ENCODE data around the gene LHPP. TPM values are rescaled to one million over a fixed set of nuclear protein-coding genes. Genes with fewer than 3 reads are reported as not detected.

Gene LHPP
- total and polyA plus RNA-seq, 8 donors = 8.5 to 48.7 (median 17.0) TPM

GRCh38 chr10:124451276-124451675 lies 10.3 kb upstream of the LHPP start:
- 15 to 31% (median 23%) methylated on average over 6 of the region's 6 CpGs for WGBS, 5 donors
- no peak overlapping the region for H3K27ac ChIP-seq
- peaks cover 33 to 41% (median 37%) of the 10 kb centered on the region in 4 donors for H3K4me1 ChIP-seq
- no peaks in the 10 kb centered on the region for H3K36me3 ChIP-seq
- no peaks in the 10 kb centered on the region for H3K9me3 ChIP-seq
- intact Hi-C loops (cut with DNase I; ENCODE audit: low total_unique reads) = no loop called here
- no peak for DNase-seq
- H3K27me3 ChIP-seq = peaks cover 28 to 100% (median 76%) of the 10 kb centered on the region in 3 donors
- no peak overlapping the region for H3K4me3 ChIP-seq
- TF ChIP-seq, protein P1, sequence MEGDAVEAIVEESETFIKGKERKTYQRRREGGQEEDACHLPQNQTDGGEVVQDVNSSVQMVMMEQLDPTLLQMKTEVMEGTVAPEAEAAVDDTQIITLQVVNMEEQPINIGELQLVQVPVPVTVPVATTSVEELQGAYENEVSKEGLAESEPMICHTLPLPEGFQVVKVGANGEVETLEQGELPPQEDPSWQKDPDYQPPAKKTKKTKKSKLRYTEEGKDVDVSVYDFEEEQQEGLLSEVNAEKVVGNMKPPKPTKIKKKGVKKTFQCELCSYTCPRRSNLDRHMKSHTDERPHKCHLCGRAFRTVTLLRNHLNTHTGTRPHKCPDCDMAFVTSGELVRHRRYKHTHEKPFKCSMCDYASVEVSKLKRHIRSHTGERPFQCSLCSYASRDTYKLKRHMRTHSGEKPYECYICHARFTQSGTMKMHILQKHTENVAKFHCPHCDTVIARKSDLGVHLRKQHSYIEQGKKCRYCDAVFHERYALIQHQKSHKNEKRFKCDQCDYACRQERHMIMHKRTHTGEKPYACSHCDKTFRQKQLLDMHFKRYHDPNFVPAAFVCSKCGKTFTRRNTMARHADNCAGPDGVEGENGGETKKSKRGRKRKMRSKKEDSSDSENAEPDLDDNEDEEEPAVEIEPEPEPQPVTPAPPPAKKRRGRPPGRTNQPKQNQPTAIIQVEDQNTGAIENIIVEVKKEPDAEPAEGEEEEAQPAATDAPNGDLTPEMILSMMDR (IDR thresholded peaks at IDR 0.05) = no peak
- TF ChIP-seq POLR2A (IDR thresholded peaks at IDR 0.05) (no peak), EP300 (IDR thresholded peaks at IDR 0.05) (no peak), POLR2AphosphoS5 (IDR thresholded peaks at IDR 0.05) (no peak)

DNA sequence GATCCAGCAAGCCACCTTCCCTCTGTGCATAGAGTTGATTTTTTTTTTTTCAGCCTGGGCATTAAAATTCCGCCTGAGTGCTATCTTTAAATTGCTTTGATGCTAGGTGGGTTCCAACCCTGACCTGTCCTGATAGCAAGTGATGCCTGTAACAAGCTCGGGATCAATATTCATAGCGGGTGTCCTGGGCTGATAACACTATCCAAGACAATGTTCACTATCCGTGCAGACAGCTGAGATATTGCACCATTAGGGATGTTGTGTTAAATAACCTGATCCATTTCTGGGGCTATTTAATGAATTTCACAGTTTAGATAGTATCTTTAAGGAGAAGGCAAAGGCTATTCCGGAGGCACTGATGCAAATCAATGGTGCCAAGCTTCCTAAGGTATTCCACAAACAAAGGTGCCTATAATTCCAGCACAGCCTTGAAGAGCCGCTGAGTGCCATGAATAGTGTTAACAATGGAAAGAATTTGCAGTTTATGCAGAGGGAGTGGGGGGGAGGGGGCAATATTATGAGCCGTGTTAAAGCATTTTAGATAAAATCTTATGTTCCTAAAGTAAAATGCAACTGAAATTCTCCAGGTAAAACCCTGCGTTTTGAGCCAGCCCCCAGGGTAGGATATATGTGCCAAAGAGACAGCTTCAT lies 7.5 kb upstream of the LHPP start:
- H3K4me3 ChIP-seq = no peak overlapping the region
- WGBS, 5 donors = 11 to 21% (median 15%) methylated on average over 8 of the region's 8 CpGs
- peaks cover 11 to 19% (median 14%) of the 10 kb centered on the region in 4 donors for H3K4me1 ChIP-seq
- no peak overlapping the region for H3K27ac ChIP-seq
- no peaks in the 10 kb centered on the region for H3K36me3 ChIP-seq
- intact Hi-C loops (cut with DNase I; ENCODE audit: low total_unique reads) = no loop called here
- H3K9me3 ChIP-seq = no peaks in the 10 kb centered on the region
- peaks cover 7 to 79% (median 48%) of the 10 kb centered on the region in 3 donors for H3K27me3 ChIP-seq
- no peak for DNase-seq
- TF ChIP-seq POLR2A (IDR thresholded peaks at IDR 0.05) = no peak
- no peak for TF ChIP-seq EP300 (IDR thresholded peaks at IDR 0.05)
- TF ChIP-seq, protein P1 (IDR thresholded peaks at IDR 0.05) = no peak
- TF ChIP-seq POLR2AphosphoS5 (IDR thresholded peaks at IDR 0.05) = no peak

DNA sequence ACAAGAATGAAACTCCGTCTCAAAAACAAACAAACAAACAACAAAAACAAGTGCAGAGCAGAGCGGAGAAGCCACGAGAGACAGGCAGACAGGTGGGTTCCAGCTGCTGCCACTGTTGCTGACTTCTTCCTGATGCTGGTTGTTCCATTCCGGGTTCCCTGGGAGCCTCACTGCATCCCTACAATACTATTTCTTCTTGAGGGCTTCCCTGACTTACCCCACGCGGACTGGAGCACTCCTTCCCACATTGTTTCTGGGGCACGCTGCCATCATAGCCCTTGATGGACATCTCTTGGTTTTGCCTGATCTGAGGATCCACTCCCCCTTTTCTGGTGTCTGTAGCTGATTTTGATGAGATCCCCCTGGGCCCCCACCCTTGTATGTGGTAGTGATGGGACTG lies 6.2 kb upstream of the LHPP start:
- Histone ChIP-seq H3K4me3 (no peak overlapping the region), H3K9me3 (no peaks in the 10 kb centered on the region), H3K36me3 (no peaks in the 10 kb centered on the region), H3K27ac (no peak overlapping the region), H3K4me1 (peaks cover 0 to 5% (median 1%) of the 10 kb centered on the region in 4 donors), H3K27me3 (peaks cover 0 to 65% (median 35%) of the 10 kb centered on the region in 3 donors)
- TF ChIP-seq, protein P1 (IDR thresholded peaks at IDR 0.05) = no peak
- no peak for DNase-seq
- WGBS, 5 donors = 55 to 66% (median 62%) methylated on average over 7 of the region's 7 CpGs
- intact Hi-C loops (cut with DNase I; ENCODE audit: low total_unique reads) = no loop called here

- WGBS, 5 donors = 89 to 98% (median 93%) methylated on average over 4 of the region's 4 CpGs
- no peak overlapping the region for H3K4me3 ChIP-seq
- H3K9me3 ChIP-seq = no peaks in the 10 kb centered on the region
- H3K27ac ChIP-seq = no peak overlapping the region
- no peaks in the 10 kb centered on the region for H3K36me3 ChIP-seq
- no peak for TF ChIP-seq POLR2A (IDR thresholded peaks at IDR 0.05)
- TF ChIP-seq, protein P1 (IDR thresholded peaks at IDR 0.05) = no peak
- no peak for TF ChIP-seq POLR2AphosphoS5 (IDR thresholded peaks at IDR 0.05)
- TF ChIP-seq EP300 (IDR thresholded peaks at IDR 0.05) = no peak
- peaks cover 0 to 10% (median 8%) of the 10 kb centered on the region in 4 donors for H3K4me1 ChIP-seq
- no peak for DNase-seq
- intact Hi-C loops (cut with DNase I; ENCODE audit: low total_unique reads) = no loop called here
- peaks cover 0 to 35% (median 10%) of the 10 kb centered on the region in 3 donors for H3K27me3 ChIP-seq
Measured at GRCh38 chr10:124458473-124458872, 3.1 kb upstream of the LHPP start.
